HG03064 (cell line): ENCODE results near the gene PRKG2.

ENCODE experiments used
- ATAC-seq: cut with Tn5 transposase; IDR thresholded peaks from one replicate; pipeline ENCODE4 v1.9.1; 2021; ENCODE audit warnings: low read depth; ENCODE audit not compliant: unreplicated experiment

Gene PRKG2

DNA sequence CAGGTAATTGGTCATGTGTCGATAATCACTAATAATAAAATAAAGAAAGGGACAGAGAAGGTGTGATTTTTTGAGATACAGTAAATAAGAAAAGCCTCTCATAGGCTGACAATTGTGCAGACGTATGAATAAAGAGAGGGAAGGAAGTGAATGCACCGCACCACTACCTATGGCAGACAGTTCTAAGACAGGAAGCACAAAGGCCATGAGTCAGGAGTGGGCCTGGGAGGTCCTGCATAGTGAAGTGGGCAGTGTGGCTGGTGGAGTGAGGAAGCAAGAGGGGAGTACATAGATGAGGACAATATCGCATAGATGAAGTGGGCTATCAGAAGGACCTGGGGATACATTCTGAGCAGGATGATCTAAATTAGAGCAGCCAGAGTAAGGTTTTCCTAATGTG, 108.9 kb downstream of the PRKG2 start:
- ATAC-seq, result no peak

DNA sequence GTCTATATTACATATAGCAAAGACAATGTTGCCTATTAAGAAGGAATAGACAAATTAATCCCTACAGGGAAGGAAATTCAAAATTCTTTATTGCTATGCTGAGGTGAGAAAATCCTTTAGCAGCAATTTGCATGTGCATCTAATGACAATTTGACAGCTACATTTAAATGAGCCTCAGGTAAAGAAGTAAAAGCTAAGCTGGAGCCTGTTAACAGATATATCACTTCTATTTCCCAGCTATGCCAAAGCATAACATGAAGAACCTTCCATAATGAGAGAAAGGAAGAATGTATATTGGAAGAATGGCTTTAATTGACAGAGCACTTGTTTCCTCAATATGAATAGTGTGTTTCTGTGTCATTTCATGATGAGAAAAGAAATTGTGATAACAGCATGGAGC, 112.9 kb downstream of the PRKG2 start:
- ATAC-seq, result no peak

DNA sequence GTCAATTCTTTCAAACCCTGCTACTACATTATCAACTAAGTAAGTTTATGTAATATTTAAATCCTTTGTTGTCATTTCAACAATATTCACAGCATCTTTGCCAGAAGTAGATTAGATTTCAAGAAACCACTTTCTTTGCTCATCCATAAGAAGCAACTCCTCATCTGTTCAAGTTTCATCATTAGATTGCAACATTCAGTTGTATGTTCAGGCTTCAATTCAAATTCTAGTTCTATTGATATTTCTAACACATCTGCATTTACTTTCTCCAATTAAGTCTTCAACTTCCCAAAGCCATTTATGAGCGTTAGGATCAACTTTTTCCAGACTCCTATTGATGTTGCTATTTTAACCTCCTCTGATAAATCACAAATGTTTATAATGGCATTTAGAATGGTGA, 118.5 kb downstream of the PRKG2 start:
- ATAC-seq, result no peak

DNA sequence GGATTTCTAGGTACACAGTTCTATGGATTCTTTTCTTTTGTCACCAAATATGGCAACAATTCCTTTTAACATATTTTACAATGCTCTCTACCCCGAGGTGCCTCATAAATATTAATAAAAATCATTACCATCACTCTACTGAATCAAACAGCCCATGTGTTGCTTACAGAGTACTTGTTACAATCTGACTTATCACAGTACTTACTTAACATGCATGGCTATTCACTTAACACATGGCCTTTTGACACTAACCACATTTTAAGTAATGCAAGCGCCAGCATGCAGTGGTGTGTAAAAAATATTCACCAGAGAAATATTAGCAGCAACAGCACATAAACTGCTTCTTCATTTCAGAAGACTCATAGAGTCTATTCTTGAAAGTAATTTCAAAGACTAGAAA, 119.6 kb downstream of the PRKG2 start:
- no peak for ATAC-seq

DNA sequence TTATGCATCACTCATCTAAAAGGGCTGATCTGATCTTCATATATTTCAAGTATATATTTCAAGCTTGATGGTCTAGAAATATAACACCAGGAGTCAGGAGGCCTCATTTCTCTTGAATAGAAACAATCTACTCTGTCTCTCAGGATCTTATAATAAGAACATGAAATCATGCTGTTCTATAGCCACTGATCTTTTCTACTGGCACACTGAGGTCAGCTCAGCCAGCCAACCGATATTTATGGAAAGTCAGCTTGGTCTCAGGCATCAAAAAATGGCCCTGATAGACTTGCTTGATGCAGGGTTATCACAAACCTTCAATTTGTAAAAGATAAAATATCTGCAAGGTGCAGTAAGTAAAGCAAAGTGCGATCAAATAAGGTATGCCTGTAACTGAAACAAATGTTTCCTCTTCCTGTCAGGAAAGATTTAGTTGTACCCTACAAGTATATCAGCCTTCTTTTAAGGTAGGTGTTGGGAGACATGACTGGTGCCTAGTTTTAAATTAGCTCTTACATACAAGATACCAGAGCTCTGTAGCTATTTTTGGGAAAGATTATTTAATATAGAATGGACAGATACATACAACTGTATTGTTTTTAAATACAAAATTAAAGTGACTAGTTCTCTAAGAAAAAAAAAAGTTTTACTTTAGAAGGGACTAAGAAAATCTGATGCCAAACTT, 121.2 kb downstream of the PRKG2 start:
- ATAC-seq, result no peak

DNA sequence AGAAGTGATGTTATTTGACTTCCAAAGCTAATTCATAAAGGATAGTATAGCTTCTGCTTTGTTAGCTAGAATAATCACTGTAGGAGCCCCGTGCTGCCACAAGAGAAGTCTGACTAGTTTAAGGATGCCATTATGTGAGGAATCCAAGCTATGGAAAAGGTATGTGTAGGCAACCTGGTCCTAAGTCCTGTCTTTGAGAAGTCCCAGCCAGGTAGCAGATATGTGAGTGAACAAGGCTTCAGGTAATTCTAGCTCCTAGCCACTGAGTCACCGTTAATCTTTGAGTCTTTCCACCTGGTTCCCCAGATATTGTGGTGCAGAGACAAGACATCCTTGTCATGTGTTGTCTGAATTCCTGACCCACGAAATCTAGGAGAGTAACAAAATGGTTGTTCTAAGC, 129.0 kb downstream of the PRKG2 start:
- no peak for ATAC-seq

DNA sequence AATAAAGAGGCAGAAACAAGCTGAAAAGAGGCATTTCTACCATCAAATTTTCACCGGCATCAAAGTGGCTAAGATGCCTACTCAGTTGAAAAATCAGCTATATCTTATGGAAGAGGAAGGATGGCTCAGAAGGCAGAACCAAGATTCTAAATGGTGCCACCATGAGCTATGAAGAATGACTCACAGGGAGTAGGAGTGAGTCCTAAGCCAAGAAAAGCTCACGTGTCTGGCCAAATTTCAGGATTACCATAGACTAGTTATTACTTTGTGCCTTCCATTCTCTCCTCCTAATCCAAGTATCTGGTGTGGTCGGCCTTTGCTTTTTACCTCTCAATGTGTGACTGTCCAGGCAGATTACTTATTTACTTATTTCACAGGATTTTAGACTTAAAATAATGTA, 129.7 kb downstream of the PRKG2 start:
- no peak for ATAC-seq

DNA sequence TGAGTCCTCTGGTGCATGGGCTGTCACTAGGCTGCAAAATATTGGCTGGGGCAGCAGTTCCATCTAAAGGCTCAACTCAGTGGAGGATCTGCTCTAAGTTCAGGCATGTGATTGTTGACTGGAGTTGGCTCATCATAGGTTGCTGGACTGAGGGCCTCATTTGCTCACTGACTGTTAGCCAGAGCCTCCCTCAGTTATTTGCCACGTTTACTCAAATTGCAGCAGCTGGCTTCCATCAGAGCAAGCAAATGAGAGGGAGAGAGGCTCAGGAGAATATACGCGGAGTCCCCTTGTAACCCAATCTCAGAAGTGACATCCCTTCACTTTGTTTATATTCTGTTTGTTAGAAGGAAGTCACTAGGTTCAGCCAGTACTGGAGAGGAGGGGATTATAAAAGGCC, 130.4 kb downstream of the PRKG2 start:
- no peak for ATAC-seq

DNA sequence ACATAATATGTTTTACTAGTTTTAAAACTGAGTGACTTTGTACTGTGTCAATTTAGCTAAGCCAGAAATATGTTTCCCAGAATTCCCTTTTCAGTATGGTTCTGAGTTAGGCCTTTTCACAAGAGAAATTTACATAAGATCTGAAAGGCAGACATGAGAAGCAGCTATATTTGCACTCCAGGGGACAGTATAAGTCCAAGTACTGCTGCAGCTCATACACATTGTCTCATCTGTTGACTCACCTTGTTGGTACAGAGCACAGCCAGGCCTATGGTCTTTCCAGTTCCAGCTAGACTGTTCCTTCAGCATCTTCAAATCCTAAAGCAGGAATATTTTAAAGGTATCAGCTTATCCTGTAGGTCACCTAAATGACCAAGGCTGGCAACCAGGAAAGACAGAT, 131.0 kb downstream of the PRKG2 start:
- no peak for ATAC-seq

DNA sequence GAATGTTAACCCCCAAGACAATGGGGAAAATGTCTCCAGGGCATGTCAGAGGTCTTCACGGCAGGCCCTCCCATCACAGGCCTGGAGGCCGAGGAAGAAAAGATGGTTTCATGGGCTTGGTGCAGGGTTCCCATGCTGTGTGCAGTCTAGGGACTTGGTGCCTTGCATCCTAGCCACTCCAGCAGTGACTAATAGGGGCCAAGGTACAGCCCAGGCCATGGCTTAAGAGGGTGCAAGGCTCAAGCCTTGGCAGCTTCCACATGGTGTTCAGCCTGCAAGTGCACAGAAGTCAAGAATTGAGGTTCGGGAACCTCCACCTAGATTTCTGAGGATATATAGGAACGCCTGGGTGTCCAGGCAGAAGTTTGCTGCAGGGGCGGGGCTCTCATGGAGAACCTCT, 133.9 kb downstream of the PRKG2 start:
- ATAC-seq, result no peak

DNA sequence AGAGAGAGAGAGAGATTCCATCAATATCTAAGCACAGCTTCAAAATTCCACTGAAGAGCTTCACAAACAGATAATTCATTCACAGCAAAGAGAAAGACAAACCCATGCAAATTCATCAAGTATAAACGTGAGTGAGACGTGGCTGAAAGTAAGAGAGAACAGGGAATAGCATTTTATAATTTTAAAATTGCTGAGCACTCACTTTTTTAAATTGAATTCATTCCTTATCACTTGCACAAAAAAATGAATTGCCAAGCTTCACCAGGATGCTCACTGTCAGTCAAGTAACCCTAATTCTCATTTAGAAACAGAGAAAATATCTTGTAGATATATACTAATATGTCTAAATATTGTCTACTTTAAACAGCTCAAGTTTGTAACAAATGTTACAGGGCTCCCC, 144.0 kb downstream of the PRKG2 start:
- no peak for ATAC-seq

DNA sequence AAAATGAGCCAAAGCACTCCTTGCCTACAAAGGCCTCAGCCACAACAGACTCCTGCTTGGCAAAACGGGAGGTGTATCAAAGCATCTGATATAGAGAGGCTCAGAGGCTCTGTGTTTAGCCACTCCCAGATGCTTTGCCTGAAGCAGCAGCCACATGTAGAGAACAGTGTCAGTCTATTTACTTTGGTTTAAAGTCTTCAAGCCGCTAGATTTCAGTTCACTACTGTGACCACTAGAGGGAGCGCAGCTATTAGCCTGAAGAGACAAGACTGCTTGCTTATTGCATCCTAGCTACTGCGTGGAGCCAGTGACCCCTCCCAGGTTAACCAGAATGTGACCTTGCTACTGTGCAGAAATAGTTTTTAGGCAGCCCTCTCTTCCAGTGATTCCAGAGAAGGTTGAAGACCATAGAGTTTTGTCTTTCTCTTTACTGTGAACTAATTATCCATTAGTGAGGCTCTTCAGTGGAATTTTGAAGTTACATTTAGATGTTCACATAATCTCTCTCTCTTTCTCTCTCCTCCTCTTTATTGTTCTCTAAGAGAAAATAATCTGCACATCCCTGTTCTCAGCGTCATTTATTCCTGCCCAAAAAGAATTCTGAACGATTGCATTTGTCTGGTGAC, 145.2 kb downstream of the PRKG2 start:
- peak; percentile 93 for ATAC-seq

DNA sequence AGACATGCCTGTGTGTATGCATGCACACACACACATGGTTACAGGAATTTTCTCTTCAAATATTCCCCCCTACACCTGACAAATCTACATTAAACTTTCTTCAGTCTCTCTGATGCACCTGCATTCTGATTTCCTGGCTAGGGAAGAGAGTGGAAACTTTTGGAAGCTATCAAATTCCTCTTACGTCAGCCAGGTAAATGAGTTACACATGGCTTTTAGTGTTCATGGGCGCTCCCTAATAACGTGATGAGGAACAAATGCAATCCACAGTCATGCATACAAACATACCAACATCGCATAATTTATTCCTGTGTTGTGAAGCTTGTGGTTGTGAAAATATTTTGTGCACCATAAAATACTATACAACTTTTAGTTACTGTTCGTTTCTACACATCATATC, 149.6 kb downstream of the PRKG2 start:
- no peak for ATAC-seq

DNA sequence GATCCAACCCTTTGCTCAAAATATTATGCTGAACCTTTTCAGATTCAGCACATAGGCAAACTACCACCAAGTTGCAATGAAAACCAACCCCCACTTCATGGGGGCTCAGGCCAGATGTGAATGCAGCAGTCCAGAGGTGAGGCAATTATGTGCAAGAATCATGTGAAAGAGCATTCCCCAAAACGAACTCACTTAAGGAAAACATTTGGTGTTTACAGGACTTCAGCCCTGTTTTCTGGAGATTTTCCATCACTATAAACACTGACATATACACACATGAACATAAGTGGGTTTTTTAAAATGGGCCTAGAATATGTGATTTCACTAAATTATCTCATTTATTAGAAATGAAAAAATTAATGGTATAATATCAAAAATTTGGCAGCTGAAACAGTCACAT, 153.0 kb downstream of the PRKG2 start:
- ATAC-seq, result no peak

DNA sequence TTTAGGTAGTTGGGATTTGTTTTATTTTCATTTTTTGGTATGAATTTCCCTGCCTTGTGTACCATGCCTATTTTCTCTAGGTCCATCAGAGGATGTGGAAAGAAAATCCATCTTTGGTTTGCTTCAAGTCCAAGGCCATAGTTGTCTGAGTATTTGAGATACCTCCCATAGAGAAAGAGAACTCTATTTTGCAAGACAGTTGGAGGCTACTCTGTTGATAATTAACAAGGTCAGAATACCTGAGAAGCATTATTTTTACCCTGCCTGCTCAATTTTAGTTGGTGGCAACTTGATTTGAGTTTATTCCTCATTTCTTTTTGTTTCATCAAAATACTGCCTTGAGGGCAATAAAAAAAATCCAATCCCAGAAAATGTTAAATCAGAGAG, 153.7 kb downstream of the PRKG2 start:
- no peak for ATAC-seq

DNA sequence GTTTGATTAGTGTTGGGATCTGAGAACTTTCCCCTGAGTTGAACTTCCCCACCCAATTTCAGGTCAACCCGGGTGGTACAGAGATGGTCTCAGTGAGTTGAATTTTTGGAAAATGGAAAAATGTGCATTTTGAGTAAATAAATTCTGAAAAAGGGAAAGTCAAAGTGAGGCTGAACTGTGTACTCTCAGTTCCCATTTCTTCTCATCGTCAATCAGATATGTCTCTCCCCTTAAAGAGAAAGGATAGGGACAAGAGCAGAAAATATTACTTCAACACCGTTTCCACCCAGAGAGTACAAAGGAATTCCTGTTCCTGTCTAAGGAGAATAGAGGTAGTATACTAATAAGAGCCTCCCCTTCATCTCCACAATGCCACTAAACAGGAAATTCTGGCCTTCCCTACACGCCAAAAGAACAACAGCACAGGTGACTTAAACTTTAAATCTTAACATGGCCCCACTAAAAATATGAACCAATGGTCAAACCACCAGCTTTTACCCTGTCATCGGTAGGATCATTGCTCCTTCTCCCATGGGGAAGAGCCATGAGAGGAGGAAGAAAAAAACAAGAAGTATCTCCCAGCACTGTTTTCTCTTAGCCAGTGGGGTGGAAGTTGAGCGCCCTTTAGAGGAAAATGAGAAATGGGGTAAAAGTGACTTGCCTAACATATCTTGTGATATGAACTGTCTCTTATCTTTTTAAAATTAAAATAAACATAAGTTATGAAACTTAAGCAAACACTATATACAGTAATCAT, 154.3 kb downstream of the PRKG2 start:
- no peak for ATAC-seq

DNA sequence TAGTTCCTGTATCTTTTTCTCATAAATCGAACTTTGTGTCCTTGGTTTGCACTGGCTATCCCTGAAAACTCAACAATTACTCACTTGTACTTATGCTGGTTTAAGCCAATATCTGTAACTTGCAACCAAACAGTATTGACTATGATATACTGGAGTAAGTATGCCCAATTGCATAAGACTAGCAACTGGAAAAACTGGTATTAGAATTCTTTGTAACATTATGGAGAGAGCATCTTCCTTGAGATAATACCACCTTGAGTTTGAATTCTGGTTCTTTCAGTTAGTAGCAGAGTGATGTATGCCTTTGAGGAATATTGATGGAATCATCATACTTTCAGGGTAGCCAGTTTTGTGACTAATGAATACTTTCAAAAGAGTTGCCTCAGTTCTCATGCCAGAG, 156.4 kb downstream of the PRKG2 start:
- ATAC-seq, result no peak

DNA sequence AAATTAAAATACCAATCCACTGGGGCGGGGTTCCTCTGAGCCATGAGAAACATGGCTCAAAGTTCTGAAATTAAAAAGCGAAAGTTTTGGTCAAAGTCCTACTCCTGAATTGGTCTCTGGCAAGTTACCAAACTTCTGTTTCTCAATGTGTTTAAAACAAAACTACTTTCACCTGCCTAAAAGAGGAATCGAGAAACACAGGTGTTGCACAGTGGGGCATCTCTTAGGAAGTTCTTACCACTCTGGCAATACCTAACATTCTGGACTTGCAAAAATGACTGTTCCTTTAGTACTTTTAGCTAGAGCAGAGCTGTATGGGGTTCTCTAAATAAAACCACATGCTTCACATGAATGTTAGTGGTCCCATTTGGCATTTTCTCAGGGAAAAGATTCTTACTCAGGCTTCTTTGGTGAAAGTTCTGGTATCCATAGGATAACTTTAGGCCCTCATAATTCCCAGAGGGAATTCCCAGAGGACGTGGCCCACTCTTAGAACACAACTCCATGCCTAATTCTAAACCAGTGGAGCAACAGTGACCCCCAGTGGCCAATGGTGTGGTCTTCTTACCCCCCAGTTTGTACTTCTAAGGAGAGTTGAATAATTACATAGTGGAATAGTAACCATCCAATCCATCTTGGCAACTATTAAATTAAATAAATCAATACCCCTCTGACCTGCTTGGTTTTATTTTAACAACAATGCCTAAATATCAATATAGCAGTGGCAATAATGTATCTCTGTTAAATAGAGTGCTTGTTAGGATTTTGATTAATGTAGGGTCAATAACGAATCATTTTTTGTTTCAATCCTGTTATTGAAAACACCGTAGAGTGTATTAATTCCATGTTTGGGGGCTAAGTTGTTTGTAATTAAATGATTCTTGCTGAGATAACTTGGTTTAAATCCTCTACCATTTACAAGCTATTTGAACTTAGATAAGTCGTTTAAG, 162.6 kb downstream of the PRKG2 start:
- ATAC-seq, result peak; percentile 96

DNA sequence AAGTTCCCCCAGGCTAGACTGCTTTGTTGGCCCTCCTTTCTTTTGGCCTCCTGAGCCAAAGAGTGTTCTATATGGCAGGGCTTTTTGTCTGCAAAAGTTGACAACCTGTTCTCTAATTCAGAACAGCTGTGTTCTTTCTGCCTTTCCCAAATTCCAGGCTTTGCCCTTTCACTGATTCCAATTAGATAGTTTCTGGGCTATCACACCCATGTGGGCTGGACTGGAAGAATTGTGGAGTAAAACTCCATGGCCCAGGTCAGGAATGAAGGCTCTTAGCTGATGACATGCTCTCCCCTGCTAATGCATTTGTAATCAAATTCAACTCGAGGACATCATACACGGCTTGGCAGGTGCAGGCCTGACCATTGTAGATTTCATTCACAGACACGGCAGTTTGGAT, 165.1 kb downstream of the PRKG2 start:
- ATAC-seq, result no peak

DNA sequence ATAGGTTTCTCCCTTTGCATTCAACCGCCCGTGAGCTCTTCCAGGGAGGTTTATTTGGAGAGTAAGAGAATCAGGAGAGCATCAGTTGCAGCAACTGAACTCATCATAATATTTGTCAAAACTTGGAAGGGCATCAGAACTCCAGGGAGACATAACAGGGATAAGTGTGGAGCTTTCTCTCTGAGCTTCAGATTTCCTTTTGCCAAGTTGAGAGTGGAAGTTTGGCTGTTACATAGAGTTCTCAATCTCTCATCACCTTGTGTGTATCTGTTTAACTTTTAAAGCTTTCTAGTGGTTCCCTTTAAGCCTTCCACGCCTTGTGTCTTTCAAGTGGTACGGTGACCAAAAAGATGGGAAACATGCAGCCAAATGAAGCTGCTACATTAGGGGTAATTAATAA, 165.7 kb downstream of the PRKG2 start:
- ATAC-seq, result no peak
